Peyer's patch (tissue), 4 donors: ENCODE results near the gene TEX48.

Source experiments
- CTCF ChIP-seq, 6 experiments: fragments of 450-650 bp in 4 of 6; fragments of 200-600 bp in 2 of 6; sonication (generic) in 1 of 6; IDR thresholded peaks; one replicate each; pipeline ENCODE4 v1.5.1; 2017 to 2019; ENCODE audit warnings: antibody characterized with exemption in 6 of 6, mild to moderate bottlenecking in 3 of 6, moderate library complexity in 1 of 6
- POLR2A ChIP-seq, 2 donors: fragments of 450-650 bp; IDR thresholded peaks; one replicate each; pipeline ENCODE4 v1.5.1; 2017; ENCODE audit warnings: antibody characterized with exemption in 2 of 2, mild to moderate bottlenecking in 2 of 2, moderate library complexity in 2 of 2

GRCh38 chr9:114695948-114696347, 14.0 kb upstream of the TEX48 start:
- TF ChIP-seq CTCF (IDR thresholded peaks at IDR 0.05) (no peak), POLR2A (IDR thresholded peaks at IDR 0.05) (no peak)
